CD4-positive, alpha-beta T cell treated with Interleukin-4 for 1 hour (primary cell): ENCODE results near the gene CNGB1.
"Not testable (repeated sequence)": the region's sequence is repeated elsewhere in the genome, so short reads cannot be mapped to it uniquely, and the experiment has no call there.

Source experiments
- DNase-seq, 2 donors: peaks; one replicate each; pipeline ENCODE4 v3.0.0-alpha.2; 2020 to 2022

CNGB1 gene

DNA sequence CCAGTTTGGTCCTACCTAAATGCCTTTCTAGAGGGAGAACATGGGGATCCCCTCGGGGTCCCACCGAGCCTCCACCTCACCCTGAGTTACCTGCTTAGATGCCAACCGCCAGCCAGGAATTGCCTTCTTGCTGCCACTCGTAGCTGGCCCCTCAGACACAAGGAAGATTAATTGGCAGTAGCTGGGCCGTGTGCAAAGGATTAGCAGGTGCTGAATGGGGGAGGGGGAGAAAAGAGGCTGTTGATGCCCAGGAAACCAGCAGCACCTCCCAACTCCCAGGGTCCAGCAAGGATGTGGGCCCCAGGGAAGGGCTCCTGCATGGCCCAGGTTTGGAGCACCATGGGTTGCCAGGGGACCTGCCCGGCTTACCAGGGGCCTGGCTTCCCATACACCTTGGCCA is at the start of gene CNGB1:
Gene CNGB1, minus strand, starts transcription at position 159 of the 400 bp plus-strand sequence. CDS start 3,842 bp downstream, outside the sequence.
- no peak for DNase-seq

DNA sequence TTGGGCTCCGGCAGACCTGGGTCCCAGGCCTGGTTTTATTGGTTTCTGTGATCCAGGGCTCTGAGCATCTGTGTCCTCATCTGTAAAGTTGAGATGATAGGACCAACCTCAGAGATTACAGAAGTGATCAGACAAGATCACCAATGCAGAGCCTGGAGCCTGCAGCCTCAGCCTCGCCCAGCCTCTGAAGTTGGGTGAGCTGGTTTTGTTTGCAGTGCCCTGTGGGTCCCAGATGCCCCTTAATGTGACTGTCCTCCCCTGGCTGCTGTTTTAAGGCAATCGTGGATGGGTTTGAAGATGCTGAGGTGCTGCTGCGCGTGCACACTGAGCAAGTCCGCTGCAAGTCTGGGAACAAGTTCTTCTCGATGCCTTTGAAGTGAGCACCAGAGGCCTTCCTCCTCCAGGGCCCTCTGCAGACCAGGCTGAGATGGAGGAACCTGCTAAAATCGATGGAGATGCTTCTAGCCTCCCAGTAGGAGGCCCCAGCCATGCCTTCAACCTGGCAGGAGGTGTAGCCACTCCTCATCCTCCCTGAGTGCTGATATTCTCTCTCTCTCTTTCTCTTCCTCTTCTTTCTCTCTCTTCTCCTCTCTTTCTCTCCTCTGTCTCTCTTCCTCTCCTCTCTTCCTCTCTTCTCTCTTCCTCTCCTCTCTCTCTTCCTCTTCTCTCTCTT is 49.1 kb upstream of the CNGB1 start:
- no peak for DNase-seq

DNA sequence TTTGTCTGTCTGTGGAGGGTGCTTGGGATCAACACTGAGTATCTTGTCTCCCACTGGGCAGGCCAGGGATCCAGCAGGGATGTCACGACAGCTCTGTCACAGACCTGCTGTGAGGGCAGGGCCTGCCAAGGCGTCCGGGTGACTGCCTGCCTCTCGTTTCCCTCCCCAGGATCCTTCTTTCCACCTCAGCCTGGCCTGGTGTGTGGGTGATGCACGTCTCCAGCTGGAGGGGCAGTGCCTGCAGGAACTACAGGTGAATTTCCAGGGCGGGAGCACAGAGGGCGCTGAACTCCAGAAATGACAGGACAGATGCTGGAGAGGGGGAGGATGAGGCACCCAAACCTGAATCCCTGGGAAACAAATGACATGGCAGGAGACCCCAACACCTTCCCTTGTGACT is 47.9 kb upstream of the CNGB1 start:
- no peak for DNase-seq

DNA sequence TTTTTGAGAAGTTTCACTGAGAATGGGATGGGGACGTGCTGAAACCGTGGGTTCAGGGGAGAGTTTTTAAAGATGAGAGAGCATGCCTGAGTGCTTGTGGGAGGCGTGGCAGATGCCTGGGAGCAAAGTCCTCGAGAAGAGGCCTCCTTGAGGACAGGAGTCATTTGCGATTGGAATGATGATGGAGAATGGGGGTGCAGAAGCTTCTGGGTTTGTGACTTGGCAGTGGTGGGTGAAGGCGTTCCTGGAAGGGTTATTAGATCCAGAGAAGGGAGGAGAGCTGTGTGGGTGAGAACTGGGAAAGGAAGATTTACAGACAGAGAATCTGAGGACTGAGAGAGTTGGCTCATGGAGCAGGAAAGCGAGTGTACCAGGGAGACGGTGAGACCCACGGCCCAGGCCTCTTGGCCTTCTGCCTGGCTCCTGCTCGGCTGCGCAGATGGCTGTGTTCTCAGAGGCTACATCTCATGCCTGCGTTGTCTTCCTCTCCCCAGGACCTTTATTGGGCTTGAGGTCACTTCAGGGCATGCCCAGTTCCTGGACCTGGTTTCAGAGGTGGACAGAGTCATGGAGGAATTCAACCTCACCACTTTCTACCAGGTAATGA is 46.0 kb upstream of the CNGB1 start:
- no peak for DNase-seq

DNA sequence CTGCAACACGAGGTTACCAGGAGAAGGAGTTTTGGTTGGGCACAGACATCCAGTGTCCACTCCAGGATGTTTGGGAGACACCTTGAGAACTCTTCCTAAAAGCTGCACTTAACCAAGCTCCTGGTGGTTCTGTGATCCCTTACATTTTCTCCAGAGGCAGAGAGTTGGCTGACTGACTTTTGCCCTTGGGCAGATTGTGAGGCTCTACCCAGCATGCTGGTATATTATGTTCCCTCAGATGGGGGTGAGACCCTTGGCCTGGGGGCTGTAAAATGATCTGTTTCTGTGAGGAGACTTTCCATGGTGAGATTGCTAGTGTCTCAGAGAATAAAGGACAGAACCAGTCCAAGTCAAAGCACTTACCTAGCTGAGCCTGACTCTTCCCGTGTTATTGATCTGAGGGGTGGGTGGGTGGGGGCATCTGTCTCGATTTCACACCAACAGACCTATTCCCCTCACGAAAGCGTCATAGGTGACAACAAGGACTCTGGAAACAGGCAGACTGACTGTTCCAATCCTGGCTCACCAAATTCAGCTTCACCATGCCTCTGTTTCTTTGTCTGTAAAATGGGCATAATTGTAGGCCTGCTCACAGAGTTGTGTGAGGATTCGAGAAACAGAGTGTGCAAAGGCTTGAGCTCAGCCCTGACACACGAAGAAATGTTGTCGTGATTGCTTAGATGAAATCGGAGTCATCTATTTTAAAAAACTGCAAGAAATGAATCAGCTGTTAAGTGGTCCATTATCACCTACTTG is 42.5 kb upstream of the CNGB1 start:
- DNase-seq = no peak

DNA sequence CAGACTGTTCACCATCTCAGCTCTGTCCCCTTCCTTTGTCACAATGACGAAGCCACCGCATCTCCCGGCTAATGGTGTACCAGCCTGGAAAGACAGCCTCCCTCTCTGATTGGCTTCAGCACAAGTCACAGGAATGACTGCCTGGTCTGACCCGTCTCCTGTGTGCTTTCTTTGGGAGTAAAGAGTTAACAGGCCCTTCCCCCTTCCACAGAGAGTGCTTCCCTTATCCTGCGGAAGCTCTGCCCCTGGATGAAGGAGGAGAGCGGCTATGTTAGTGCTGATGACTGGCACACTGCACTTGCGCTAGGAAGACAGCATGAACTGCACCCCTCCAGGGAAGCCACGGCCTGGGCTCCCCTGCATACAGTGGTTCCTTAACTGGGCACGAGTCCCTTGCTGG is 41.6 kb upstream of the CNGB1 start:
- DNase-seq = no peak

DNA sequence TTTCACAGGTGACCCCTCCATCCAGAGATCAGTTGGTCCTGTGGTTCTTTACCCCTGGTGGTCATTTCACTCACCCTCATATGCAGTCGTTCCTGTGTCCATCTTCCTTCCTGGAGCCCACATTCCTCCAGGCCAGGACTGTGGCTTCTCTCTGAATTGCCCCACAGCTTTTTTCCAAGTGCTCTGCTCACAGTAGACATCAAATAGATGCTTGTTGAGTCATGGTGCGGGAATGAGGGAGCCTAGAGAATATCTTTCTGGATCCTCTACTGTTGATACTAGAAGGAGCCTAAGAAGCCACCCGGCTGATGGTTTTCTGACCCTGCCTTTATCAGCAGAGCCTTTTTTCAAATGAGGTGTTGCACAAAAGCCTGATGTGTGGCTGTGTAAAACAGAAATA is 40.7 kb upstream of the CNGB1 start:
- DNase-seq = no peak

DNA sequence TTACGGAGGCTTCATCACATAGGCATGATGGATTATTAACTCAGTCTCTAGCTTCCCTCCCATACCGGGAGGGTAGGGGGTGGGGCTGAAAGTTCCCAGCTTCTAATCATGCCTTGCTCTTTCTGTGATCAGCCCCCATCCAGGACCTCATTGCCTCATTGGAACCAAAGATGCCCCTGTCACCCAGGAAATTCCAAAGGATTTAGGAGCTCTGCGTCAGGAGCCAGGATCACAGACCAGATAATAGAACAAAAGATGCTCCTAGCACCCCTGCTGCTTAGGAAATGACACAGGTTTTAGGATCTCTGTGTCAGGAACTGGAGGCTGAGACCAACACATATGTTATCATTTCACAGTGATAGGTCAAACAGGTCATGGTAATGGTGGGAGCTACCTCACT is 40.0 kb upstream of the CNGB1 start:
- DNase-seq = no peak

DNA sequence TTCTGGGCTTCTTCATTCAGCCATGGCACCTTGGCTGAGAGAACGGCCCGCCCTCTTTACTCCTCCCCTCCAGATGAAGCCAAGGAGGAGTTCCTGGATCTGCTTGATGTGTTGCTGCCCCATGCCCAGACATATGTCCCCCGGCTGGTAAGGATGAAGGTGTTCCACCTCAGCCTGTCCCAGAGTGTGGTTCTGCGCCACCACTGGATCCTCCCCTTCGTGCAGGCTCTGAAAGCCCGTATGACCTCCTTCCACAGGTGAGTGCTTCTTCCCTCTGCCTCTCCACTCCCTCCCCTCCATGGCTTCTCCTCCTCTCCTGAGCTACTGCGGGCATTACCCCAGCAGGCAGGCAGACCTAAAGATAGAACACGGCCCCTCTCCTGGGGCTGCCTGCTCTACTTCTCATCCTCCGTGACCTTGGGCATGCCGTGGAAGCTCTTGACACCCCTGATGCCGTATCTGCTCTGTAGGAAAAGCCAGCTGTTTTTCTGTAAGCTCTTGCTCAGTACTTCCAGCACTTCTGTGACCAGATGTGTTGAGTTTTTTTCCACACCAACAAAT is 39.0 kb upstream of the CNGB1 start:
- no peak for DNase-seq

DNA sequence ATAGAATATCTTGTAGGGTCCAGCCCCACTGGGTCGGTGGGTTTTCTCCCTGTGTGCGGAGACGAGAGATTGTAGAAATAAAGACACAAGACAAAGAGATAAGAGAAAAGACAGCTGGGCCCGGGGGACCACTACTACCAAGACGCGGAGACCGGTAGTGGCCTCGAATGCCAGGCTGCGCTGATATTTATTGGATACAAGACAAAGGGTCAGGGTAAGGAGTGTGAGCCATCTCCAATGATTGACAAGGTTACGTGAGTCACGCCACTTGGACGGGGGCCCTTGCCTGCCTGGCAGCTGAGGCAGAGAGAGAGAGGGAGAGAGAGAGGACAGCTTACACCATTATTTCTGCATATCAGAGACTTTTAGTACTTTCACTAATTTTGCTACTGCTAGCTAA is 33.8 kb upstream of the CNGB1 start:
- not testable (repeated sequence) for DNase-seq

DNA sequence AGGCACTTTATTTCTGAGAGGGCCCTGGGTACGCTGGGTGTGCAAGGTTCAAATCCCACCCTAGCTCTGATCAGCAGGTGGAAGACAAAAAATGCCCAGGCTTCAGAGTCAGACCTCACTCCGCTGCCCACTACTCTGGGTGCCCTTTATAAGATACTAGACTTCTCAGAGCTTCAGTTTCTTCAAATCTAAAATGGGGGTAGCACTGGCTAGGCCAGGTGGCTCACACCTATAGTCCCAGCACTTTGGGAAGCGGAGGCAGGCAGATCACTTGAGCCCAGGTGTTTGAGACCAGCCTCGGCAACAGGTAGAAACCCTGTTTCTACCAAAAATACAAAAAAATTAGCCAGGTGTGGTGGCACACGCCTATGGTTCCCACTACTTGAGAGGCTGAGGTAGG is 32.0 kb upstream of the CNGB1 start:
- DNase-seq = no peak

DNA sequence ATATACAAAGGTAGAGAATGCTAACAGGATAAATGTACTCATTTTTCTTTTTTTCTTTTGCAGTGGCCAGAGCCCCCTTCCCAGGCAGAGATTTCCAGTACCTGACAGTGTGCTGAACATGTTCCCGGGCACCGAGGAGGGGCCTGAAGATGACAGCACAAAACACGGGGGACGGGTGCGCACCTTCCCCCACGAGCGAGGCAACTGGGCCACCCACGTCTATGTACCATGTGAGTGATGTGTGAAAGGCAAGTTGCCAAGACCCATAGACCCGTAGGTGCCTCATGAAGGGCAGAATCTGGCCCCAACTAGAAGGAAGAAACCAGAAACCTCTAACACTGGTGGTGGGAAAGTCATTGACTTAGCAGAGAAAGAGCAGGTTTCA is 31.5 kb upstream of the CNGB1 start:
- DNase-seq = no peak

DNA sequence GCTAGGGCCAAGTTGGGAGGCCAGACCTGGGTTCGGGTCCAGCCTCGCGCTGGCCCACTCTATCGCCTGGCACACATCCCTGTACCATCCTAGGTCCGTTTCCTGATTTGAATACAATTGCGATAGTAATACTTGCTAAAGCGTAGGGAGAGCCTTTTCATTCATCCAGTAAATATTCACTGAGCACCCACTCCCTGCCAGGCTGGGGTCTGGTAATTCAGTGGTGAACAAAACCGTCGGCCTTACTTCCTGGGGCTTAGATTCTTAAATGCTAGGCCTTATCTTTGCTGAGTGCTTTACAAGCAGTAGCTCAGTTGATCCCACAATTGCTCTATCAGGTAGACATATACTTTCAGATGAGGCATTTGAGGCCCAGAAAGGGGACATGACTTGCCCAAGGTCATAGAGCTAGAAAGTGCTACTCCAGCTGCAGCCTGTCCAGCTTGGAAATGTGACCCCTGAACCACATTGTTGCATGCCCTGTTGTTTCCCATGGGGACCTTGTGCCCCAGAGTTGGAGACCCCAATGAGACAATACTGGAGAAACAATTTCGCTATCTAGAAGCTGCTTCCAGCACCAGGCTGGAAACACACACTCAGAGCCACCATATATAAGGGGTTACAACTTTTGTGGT is 31.0 kb upstream of the CNGB1 start:
- DNase-seq = no peak

DNA sequence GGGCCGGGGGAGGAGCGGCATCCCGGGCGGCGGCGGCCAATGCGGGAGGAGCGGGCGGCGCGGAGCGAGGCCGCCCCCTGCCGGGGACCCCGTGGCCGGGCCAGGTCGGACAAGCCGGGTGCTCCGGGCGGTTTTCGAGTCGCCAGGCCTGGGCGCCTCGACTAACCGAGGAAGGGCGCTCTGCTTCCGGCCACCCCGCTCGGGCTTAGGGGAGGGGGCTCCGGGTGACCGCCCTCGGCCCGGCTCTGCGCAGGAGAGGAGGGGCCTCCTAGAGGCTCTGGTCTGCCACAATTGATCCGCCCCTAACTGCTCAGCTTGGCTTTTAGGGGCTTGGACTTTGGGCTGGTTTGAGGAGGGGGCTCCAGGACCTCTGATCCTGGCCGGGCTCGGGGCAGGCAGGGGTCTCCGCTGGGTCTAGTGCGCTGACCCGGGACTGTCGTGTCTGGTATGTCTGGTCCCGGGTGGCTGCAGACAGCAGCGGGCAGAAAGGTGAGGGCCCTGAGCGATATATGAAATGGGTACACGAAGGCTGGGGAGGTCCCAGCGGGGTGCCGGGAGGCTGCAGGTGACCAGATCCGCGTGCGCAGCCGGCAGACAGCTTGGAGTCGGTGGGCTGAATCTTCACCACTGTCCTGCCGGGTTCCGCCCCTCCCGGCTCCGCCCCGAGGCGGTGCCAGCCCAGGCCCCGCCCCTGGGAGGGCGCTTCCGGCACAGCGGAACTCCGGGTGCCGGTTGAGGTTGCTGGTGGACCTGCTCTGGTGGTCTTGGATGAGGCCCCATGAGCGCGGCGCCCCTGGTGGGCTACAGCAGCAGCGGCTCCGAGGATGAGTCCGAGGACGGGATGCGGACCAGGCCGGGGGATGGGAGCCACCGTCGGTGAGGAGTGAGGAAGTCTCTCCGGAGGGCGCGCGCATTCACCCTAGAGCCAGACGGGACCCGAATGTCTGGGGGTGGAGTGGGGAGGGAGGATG is 30.1 kb upstream of the CNGB1 start, which contains the start of gene USB1:
Gene USB1, plus strand, starts transcription at position 702 of the 971 bp plus-strand sequence. Its CDS starts 77 bp downstream, at position 779.
- peak; percentile 84 to 87 for DNase-seq

DNA sequence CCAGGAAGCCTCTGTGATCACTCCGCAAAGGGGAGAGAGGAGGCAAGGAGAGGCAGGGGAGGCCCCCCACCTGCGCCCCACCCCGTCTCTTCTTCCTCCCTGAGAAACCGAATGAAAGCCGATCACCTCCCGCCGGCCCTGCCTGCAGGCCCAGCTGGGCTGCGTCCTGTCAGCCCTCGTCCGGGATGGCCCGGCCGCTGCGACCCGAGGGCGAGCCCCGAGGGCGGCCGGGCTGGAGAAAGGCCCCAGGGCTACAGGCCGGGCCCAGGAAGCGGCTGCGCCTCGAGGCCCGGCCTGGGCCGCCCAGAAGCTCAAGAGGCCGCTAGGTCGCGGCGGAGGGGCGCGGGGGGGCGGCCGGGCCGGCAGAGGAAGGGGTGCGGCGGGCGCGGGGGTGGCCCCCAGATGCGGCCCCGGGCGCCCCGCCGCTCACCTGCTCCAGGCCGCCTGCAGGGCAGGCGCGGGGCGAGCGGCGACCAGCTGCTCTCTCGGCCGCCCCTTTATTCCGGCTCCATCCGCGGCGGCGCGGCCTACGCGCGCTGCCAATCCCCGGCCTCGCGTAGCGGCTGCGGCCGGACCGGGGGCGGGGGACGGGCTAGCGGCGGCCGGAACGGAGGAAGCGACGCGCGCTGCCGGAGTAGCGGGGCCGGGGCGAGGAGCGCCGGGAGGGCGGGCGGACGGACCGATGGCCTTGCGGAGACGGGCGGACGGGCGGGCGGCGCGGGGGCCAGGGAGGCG is 29.2 kb upstream of the CNGB1 start, which contains the start of gene ZNF319:
Gene ZNF319, minus strand, starts transcription at position 702 of the 735 bp plus-strand sequence. CDS start 2,407 bp downstream, outside the sequence.
- DNase-seq = no peak

DNA sequence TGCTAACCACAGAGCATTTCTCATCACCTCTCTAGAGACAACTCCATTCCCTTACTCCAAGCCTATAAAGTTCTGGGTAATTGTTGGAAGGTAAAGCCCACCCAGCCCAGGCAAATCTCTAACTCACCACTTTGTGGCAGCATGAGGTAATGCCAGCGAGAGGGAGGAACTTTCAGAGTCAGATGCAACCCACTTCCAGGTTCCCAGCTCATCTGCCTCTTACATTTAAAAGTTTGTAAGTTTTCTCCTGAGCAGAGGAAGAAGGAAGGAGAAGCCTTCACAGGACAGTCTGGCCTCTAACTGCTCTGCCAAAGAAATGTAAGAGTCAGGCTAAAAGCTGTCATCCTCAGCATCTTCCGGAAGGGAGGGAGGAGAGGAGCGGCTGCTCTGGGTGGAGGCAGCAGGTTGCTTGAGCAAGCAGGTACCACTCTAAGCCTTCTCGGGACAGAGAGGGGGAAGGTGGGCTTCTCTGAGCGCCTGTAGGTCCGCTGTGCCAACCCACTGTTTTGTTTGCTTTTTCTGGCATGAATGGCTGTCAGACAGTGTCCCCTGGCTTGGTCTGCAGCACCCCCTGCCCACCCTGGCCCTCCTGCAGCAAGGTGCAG is 28.5 kb upstream of the CNGB1 start:
- peak; percentile 31 to 46 for DNase-seq

DNA sequence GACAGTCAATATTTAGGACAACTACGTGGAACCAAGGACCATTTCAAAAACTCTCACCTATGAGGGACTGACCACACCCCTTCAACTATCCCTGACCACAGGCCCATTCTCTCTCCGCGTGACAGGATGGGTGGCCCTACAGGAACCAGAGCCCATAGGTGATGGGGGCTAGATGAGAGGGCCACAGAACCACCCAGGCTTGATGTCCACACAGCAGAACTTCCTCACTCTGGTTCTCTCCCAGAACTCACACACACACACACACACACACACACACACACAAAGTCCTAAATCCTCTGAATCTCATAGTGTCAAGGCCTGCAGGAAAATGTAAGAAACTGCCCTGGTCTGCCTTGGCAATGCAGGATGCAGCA is 28.1 kb upstream of the CNGB1 start:
- no peak for DNase-seq

DNA sequence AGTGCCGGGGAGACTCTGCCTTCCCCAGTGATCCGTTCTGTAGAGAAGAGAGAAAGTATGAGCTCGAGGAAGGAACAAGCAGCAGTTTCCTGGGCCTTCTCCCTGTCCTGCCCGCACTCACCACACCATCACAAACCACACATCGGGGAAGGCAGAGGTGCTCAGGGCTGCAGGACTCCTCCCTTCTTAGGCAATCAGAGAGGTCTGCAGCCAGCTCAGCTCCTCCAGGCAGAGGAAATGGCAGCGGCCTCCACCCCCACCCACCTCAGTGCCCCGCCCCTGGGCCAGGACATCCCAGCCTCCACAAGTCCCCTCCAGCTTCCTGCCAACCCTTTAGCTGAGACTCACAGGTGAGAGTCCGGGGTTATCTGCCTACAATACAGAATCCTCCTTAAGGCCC is 27.6 kb upstream of the CNGB1 start:
- DNase-seq = peak; percentile 52 to 74

DNA sequence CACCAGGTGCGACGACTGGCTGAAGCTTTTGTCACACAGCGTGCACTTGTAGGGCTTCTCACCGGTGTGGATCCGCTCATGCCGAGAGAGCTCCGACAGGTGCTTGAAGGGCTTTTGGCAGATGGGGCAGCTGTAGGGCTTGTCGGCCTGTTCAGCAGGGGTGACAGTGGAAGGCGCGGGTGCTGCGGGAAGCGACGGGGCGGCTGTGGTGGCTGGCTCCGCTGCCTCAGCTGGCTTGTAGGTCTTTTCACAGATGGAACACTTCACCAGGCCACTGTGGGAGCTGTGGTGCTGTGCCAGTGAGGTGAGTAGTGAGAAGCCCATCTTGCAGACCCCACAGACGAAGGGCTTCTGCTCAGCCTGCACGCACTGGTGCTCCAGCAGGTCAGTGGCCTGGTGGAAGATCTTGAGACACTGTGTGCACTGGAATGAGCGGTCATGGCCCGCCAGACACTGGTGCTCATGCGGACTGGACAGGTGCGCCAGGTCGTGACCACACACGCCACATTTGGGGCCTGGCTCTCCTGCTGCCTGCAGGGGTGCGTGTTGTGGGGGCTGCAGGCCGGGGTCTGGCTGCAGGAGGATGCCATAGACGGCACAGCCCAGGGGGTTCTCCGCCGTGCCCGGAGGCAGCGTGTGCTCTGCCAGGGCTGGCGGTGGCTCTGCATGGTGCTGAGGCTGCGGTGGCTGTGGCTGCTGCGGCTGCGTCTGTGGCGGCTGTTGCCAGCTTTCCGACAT is 26.8 kb upstream of the CNGB1 start:
- no peak for DNase-seq

DNA sequence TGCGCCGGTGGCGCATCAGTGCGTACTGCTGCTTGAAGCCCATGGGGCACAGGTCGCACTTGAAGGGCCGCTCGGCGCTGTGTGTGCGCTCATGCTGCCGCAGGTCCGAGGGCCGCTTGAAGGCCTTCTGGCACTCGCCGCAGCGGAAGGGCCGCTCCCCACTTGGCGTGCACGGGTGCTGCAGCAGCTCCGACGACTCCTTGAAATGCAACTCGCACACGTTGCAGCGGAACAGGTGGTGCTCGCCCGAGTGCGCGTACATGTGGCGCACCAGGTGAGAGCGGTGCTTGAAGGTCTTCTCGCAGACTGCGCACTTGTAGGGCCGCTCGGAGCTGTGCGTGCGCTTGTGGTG is 26.2 kb upstream of the CNGB1 start:
- DNase-seq = no peak
